Embryonic facial prominence (tissue), 1 donor: ENCODE measurements around the gene NDUFS3.

Source experiments
- DNase-seq: peaks from one replicate; pipeline ENCODE4 v3.0.0-alpha.2; 2016; ENCODE audit errors: extremely low spot score

Gene NDUFS3

DNA sequence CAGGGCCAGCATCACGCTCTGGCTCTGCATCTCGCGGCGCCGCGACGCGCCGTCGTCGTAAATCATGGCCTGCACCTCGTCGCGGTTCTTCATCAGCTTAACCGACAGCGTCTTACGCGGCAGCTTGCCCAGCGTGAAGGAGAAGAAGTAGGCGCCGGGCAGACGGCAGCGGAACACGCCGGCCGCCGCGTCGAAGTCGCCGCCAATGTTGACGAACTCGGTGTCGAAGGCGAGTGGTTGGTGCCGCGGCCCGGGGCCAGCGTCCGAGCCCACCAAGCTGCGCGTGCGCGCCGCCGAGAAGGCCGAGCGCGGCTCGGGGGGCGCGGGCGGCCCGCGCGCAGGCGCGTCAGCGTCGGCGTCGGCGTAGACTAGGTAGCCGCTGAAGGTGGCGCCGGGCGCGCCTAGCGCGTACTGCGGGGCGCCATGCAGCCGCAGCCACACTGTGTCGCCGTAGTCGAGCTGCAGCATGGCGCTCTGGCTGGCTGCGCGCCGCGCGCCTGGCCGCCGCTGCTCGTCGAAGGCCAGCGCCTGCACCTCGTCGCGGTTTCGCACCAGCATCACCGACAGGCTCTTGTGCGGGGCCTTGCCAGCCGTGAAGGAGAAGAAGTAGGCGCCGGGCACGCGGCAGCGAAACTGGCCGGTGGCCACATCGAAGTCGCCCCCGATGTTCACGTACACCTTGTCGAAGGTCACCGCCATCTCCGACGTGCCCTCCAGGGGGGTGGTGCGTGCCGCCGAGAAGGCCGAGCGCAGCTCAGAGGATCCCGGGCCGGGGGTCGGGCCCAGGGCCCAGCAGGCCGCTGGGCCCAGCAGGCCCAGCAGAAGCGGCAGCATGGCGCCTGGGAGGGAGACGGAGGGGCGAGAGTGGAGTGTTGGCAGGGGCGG lies 11.3 kb downstream of the NDUFS3 start:
- DNase-seq, result no peak

- no peak for DNase-seq
These were observed 12.9 kb downstream of the NDUFS3 start for GRCh38 chr11:47591764-47592163.

DNA sequence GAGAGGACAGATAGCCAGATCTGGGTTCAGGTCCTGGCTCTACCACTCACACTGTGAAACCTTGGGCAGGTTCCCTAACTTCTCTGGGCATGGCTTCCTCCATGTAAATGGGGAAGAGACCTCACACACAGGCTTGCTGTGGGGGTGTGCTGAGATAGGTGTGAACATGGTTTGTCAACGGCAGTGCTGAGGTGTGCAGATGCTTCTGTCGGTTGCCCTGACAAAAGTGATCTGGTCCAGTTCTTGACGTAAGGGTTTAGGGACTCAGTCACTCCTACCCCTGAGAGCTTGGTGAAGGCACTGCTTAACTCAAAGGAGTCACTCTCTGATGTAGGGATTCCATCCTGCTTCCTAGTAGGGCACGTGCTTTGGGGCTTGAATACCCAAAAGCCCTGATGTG lies 13.4 kb downstream of the NDUFS3 start:
- DNase-seq, result no peak

DNA sequence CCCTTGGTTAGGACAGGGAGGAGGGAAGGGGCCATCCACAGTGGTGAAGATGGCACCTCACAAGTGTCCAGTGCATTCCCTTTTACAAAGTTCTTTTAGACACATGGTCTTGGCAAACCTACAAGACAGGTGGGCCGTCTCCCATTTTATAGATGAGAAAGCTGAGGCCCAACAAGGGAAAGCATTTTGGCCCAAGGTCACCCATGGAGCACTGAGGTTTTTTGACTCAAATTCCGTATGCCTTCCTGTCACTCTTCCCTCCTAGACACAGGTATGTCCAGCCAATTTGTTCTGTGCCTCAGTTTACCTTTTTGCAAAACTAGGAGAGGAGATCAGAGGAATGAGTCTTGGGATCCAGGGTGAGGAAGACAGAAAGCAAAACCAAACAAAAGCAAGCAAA lies 14.1 kb downstream of the NDUFS3 start:
- no peak for DNase-seq

- no peak for DNase-seq
These were observed 14.6 kb downstream of the NDUFS3 start for GRCh38 chr11:47593492-47593933.

DNA sequence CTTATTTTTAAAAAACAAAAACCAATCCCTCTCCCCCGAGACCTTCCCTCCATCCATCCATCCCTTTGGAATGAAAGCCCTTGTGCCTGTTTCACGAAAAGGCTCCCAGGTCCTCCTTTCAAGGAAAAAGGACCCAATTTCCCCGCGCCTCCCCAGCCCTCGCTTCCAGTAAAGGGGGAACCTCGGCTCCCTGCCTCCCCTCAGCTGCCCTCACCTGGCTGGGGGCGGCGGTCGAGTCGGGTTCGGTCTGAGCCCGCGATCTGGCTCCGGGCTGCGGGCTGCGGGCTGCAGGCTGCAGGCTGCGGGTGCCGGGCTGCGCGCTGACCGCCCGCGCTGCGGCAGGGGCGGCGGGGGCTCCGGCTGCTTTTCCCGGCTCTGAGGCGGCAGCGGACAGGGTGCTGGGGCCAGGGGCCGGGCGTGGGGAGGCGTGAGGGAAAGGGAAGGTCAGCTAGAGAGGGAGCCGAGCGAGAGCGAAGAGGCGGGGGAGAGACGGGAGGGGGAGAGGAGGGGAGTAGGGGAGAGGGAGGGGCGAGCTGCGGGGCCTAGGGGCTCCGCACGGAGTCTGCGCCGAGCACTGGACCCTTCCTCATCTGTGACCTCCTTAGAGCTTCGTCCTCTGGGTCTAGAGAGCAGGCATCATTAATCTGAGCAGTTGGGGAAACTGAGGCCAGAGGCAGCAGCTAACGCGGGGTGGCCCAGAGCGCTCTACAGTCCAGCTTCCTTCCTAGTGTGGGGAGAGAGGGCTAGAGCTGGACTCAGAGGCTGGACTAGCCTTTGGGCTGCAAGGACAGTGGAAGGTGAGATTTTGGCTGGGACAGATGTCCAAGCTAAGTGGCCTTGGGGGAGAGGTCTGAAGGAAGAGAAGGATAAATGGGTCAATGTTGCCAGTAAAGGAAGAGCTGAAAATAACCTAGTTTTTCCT lies 15.3 kb downstream of the NDUFS3 start, which contains the start of gene C1QTNF4:
TSS of gene C1QTNF4 (minus strand) at position 478 of the 922 bp plus-strand sequence. CDS start 3,601 bp downstream, outside the sequence.
- no peak for DNase-seq

GRCh38 chr11:47595029-47595428 lies 16.2 kb downstream of the NDUFS3 start:
- DNase-seq, result no peak

DNA sequence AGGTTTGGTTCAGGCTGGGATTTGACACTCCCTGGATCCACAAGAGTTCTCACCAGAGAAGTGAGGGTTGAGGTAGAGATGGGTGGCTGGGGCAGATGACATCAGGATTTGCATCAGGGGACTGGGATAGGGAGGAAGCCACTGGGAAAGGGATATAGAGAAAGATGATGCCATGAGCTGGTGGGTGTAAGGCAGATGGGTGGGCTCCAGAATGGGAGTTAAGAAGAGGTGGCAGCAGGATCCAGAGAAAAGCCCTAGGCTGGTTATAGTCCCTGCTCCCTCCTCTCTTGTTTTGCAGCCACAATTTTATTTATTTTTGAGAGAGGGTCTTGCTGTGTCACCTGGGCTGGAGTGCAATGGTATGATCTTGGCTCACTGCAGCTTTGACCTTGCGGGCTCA lies 17.1 kb downstream of the NDUFS3 start:
- DNase-seq, result no peak

GRCh38 chr11:47599902-47600301 lies 21.0 kb downstream of the NDUFS3 start:
- DNase-seq, result no peak

- DNase-seq, result no peak
These were observed 24.4 kb downstream of the NDUFS3 start for GRCh38 chr11:47603295-47603694.

GRCh38 chr11:47605921-47606320 lies 27.0 kb downstream of the NDUFS3 start:
- DNase-seq, result no peak

- no peak for DNase-seq
These were observed 27.9 kb downstream of the NDUFS3 start for GRCh38 chr11:47606731-47607130.

- no peak for DNase-seq
These were observed 28.5 kb downstream of the NDUFS3 start for GRCh38 chr11:47607380-47607779.

DNA sequence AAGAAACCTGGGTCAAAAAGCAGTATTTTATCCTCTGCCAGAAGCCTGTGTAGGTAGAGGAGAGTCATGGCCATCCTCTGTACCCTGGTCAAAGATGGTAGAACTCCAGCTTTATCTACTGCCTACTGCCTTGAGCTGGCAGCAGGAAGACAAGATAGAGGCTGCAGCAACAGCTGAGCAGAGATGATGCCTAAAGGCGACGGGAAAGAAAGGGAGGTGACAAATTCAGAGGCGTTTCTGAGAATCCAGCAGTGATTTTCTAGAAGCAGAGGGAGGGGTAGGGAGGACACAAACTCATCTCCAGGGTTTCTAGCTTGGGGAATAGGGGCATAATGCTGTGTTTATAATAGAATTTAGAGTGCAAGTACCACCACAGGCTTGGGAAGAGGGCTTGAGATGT lies 30.8 kb downstream of the NDUFS3 start:
- DNase-seq, result no peak

DNA sequence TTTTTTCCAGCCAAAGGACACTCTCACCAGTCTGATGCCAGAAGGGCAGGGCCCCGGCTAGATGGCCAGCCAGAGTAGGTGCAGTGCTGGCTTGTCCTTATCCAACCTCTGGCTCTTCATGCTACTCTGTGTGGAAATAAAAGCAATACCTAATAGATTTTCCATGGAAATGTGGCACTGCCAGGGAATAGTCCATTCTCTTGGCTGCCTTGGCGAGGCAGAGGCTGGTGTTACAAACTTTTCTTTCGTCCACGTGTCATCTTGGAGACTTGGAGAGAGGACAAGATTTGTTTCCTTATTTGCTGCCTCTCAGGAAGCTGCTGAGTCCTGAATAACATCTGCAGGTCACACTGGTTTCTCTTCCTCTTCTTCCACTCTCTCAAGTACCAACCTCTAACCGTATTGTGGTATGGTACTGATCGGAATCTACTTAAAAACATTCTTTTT lies 32.5 kb downstream of the NDUFS3 start:
- DNase-seq, result no peak

- no peak for DNase-seq
These were observed 36.4 kb downstream of the NDUFS3 start for GRCh38 chr11:47615249-47615648.

DNA sequence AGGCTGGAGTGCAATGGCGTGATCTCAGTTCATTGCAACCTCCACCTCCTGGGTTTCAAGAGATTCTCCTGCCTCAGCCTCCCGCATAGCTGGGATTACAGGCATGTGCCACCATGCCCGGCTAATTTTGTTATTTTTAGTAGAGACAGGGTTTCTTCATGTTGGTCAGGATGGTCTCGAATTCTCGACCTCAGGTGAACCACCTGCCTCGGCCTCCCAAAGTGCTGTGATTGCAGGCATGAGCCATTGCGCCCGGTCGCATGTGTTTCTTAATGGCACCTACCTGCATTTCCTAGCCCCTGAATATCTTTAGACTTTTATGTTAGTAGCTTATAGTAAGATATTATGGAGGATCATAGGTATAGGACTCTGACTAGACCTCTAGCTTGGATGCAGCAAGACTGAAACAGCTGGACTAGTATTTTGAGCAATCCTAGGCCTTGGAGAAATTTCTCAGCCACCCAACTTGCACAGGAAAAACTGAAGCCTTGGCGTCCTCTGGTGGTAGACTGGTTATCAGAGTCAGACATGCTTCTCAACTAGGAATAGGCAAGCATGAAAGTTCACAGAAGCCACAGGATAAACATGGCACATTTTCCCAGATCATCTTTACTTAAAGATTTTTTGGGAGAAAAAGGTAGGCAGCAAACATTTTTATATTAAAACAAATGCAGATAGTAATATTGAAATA lies 38.0 kb downstream of the NDUFS3 start:
- no peak for DNase-seq

GRCh38 chr11:47617417-47617809 lies 38.5 kb downstream of the NDUFS3 start:
- DNase-seq, result no peak

DNA sequence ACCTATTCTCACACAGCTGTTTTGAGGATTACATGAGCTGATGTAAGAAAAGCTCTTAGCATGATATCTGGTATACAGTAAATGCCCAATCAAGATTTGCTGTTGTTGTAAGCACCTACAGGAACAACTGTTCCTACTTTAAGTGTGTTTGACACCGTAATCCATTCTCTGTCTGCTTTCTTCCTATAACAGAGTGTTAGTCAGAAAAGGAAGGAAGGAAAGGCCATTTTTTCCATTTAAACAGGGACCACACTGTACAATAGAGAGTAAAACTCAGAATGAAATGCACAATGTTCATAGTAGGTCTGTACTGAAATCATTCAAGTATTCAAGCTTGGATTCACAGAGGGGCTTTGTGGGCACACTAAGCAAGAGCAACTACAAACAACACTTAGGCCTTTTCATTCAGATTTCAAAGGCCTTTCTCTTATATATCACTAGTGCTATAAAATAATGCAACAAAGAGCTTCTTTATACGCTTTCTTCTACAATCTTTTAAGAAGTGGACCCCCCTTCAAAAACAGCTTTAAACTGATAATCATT lies 42.0 kb downstream of the NDUFS3 start:
- DNase-seq, result no peak

GRCh38 chr11:47626234-47626633 lies 47.4 kb downstream of the NDUFS3 start:
- no peak for DNase-seq

GRCh38 chr11:47628026-47628425 lies 49.2 kb downstream of the NDUFS3 start:
- no peak for DNase-seq

DNA sequence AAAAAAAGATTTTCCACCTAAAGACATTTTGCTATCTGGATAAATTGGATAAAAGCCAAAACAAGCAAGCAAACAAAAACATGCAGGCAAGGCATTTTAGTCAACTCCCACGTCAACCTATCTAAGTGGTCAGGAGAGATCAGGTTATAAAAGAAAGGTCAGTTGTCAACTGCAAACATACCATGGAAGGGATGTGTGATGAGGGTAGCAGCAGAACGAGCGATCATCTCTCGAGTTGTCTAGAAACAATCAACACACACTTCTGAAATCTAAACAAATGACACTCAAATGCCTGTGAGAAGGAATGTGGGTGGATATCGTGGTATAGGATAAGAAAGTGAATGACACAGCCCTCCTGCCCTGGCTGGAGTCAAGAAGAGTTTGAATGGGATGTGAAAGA lies 52.6 kb downstream of the NDUFS3 start:
- no peak for DNase-seq
